Occipital lobe (tissue), 2 donors: ENCODE data around the gene ZWILCH. TPM values are rescaled to one million over a fixed set of nuclear protein-coding genes. Genes with fewer than 3 reads are reported as not detected.
"Not testable (repeated sequence)": the region's sequence is repeated elsewhere in the genome, so short reads cannot be mapped to it uniquely, and the experiment has no call there.

Experiments used
- DNase-seq: peaks from one replicate; lab custom pipeline; 2025; lab: John Stamatoyannopoulos, UW
- total RNA-seq: library from RNA; depleted of rRNA; stranded (reverse); fragments of >200 nt; gene quantifications from one replicate; pipeline ENCODE4 v1.2.3, GENCODE V29; 2014

Gene ZWILCH
- total RNA-seq, 1 donor from 2014 or later: 43.0 TPM

- DNase-seq: no peak
Observed at GRCh38 chr15:66580643-66581042, 75.5 kb downstream of the ZWILCH start.

- no peak for DNase-seq
Observed at GRCh38 chr15:66581972-66582537, 76.9 kb downstream of the ZWILCH start.

GRCh38 chr15:66586155-66586976 is 81.2 kb downstream of the ZWILCH start:
- DNase-seq: no peak

- no peak for DNase-seq
Observed at GRCh38 chr15:66587020-66587419, 81.9 kb downstream of the ZWILCH start.

- DNase-seq: no peak
Observed at GRCh38 chr15:66587749-66588148, 82.6 kb downstream of the ZWILCH start.

GRCh38 chr15:66588537-66588936 is 83.4 kb downstream of the ZWILCH start:
- DNase-seq: no peak

- DNase-seq: no peak
Observed at GRCh38 chr15:66588971-66589370, 83.8 kb downstream of the ZWILCH start.

- DNase-seq: not testable (repeated sequence)
Observed at GRCh38 chr15:66589429-66589828, 84.3 kb downstream of the ZWILCH start.

GRCh38 chr15:66590435-66590834 is 85.3 kb downstream of the ZWILCH start:
- no peak for DNase-seq

- no peak for DNase-seq
Observed at GRCh38 chr15:66591322-66591862, 86.3 kb downstream of the ZWILCH start.

- no peak for DNase-seq
Observed at GRCh38 chr15:66592505-66593218, 87.5 kb downstream of the ZWILCH start.

- no peak for DNase-seq
Observed at GRCh38 chr15:66593219-66593780, 88.2 kb downstream of the ZWILCH start.

- DNase-seq: no peak
Observed at GRCh38 chr15:66594344-66594743, 89.2 kb downstream of the ZWILCH start.

GRCh38 chr15:66594836-66595235 is 89.7 kb downstream of the ZWILCH start:
- DNase-seq: no peak

GRCh38 chr15:66595332-66595731 is 90.2 kb downstream of the ZWILCH start:
- no peak for DNase-seq

- DNase-seq: no peak
Observed at GRCh38 chr15:66595931-66596545, 90.9 kb downstream of the ZWILCH start.

GRCh38 chr15:66598095-66598815 is 93.1 kb downstream of the ZWILCH start:
- no peak for DNase-seq
